Cardiac septum (tissue), 1 donor: ENCODE results near the gene PACS2. TPM values are rescaled to one million over a fixed set of nuclear protein-coding genes. Genes with fewer than 3 reads are reported as not detected.

Experiments
- DNase-seq: peaks from one replicate; pipeline ENCODE4 v3.0.0-alpha.2; 2020; ENCODE audit warnings: low spot score
- intact Hi-C: fragments of 100-400 bp; cut with DNase I; formaldehyde crosslinking; loops from one replicate; pipeline ENCODE4 v1.14.0; 2022
- total RNA-seq: library from RNA; stranded (reverse); fragmentation: NEBNext Ultra II Directional; extraction: Animal tissue kit (Norgen Biotek cat#: 25700); gene quantifications from one replicate; pipeline ENCODE4 v1.2.1, GENCODE V29; 2021
- donor health status: DM: no; HTN: no; CAD: no.

Gene PACS2
- total RNA-seq, 1 donor from 2014 or later: 55.1 TPM

DNA sequence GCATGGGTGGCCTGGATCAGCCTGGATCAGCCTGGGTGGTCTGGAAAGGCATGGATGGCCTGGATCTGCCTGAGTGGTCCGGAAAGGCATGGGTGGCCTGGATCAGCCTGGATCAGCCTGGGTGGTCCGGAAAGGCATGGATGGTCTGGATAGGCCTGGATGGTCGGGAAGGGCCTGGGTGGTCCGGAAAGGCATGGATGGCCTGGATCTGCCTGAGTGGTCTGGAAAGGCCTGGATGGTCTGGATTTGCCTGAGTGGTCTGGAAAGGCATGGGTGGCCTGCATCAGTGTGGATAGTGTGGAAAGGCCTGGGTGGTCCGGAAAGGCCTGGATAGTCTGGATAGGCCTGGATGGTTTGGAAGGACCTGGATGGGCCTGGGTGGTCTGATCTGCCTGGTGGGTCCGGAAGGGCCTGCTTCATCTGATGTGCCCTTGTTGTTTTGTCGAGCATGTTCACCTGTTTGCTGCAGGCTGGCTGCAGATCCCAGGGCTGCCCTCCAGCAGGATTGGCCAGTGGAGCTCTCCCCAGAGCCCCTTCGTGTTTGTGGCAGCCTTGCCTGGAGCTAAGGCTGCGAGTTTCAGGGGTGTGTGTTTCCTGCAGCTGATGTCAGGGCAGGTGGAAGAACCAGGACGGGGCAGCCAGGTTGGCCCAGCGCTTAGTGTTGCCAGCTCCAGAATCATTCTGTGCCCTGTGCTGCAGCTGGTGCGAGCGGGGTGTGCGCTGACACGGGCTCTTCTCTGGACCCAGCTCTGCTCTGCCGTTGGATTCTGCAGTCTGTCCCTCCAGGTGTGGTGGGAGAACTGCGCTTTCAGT is 64.5 kb downstream of the PACS2 start:
- no peak for DNase-seq
- intact Hi-C loops: no loop called here

GRCh38 chr14:105379946-105380345 is 65.4 kb downstream of the PACS2 start:
- DNase-seq: no peak
- intact Hi-C loops: no loop called here

DNA sequence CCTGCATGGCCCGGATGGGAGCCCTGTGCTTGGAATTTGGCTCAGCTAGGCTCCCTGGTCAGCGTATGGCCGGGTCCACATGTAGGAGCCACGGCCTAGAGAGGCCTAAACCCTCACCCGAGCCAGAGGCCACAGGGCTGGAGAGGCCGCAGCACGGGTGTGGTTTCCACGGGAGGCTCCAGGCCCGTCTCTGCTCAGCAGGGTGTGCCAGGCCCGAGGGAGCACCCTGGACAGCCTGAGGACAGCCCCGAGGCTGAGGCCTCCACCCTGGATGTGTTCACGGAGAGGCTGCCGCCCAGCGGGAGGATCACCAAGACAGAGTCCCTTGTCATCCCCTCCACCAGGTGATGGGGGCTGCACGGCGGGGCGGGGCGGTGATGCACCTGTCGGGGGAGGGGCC is 66.2 kb downstream of the PACS2 start:
- intact Hi-C loops: no loop called here
- DNase-seq: no peak

DNA sequence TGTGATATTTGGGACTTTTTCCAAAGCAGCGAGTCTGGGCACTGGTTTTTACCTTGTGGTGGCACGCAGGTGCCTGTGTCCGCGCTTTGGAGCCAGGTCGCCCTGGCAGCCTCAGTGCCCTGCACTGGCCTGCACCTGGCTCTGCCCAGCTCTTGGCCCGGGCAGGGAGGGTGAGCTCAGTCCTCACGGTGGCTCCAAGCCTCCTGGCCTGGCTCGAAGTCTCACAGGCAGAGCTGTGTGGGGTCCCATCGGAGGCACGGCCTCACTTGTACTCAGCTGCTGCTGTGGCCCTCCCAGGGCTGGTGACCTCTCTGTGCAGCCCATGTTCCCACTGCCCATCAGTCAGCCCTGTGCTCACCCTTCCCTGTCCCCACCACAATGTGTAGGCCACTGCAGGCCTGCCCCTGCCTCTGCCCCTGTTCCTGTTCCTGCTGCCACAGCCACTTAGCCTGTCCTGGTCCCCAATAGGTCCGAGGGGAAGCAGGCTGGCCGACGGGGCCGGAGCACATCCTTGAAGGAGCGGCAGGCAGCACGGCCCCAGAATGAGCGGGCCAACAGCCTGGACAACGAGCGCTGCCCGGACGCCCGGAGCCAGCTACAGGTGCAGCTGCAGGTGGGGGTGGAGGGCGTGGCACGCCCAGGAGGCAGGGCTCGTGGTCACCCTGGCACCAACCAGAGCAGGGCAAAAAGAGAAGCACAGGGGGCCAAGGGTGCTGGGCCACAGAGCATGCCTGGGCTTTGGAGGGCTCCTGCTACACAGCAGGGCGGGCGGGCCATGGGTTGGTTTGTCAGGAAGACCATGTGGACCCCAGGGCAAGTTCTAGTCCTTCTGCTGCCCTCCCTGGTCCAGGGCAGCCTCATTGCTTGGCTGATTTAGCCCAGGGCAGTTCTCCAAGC is 67.1 kb downstream of the PACS2 start:
- intact Hi-C loops: no loop called here
- DNase-seq: no peak

- DNase-seq: no peak
- intact Hi-C loops: no loop called here
Observed at GRCh38 chr14:105382343-105383082, 68.0 kb downstream of the PACS2 start.

GRCh38 chr14:105383083-105383730 is 68.7 kb downstream of the PACS2 start:
- DNase-seq: no peak
- intact Hi-C loops: no loop called here

DNA sequence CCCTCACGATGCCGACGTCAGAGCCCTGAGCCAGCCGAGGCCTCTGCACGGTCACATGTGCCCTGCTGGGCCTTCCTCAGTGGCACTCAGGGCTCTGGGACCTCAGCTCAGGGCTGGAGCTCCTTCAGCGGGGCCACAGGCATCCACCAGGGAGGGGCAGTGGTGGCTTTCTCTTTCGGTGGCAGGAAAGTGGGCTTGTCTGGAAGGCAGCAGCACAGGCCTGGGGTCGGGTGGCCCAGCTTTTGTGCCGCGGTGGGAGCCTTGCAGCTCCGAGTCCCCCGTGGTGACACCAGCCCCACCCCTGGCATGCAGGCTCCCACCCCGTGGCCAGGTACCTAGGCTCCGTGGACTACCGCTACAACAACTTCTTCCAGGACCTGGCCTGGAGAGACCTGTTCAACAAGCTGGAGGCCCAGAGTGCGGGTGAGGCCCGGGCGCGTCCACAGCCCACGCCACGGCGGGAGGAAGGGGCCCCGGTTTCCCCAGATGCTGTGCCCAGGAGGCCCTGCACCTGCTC is 69.6 kb downstream of the PACS2 start:
- intact Hi-C loops: no loop called here
- no peak for DNase-seq

DNA sequence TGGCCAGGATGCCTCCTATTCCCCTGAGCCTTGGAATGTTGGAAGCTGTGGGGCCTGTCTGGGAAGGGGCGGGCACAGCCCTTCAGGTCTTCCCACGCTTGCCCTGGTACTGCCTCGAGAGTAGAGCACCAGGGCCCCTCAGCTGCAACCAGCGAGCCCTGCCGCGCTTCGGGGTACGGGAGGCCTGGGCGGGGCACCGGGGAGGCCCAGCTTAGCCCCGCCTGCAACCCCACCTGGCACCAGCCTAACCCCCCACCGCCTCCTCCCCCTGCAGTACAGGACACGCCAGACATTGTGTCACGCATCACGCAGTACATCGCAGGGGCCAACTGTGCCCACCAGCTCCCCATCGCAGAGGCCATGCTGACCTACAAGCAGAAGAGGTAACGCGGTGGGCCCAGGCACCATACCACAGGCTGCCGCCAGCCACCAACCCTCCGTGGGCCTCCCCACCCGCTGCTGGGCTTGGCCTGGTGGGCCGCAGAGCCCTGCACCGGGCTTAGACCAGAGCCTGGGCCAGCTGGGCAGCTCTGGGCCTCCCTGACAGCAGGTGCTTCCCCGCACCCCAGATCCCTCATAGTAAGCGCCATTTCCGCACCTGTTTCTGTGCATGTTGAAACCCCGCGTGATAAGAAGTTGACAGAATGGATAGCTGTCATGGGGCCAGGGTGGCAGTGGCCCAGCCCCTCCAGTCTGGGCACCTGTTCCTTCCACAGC is 70.2 kb downstream of the PACS2 start:
- intact Hi-C loops: no loop called here
- DNase-seq: no peak

GRCh38 chr14:105385322-105385637 is 70.7 kb downstream of the PACS2 start:
- DNase-seq: no peak
- intact Hi-C loops: no loop called here

GRCh38 chr14:105385698-105386365 is 71.3 kb downstream of the PACS2 start:
- intact Hi-C loops: no loop called here
- DNase-seq: no peak

DNA sequence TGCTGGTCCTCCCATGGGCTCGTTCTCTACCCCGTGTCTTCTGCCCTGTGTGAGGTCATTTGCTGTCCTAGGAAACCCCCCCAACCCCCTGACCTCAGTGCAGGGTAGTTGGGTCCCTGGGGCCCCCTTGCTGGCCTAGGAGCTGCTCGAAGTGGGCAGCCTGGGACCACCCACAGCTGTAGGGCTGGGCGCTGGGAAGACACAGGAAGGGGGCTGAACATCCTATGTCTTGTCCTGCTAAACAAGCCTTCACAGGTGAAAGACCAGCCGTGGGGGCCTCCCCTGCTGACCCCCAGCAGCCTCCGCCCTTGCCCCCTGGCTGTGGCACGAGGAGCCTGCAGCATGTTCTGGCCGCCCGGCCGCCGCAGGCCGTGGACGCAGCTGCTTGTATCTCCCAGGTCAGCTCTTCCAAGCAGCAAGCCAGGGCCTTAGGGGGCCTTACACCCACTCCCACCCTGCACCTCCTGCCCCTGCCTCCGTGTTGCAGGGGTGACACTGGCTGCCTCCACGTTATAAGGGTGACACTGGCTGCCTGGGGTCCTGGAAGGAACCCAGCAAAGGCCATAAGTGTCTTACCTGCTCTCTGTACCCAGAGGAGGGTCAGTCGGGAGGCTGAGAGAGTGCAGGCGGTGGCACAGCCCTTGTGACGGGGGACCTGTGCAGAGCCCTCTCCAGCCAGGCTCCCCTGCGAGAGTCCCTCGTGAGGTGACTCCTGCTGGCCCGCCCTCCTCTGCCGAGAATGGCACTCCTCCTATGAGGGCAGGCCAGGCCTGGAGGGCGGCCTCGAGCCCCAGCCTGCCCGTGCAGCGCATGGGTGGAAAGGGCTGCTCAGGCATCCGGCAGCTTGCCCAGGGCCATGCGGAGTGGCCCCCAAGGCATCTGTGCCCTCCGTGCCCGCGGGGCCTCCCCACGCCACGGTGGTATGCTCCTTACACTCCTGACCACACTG is 72.3 kb downstream of the PACS2 start:
- intact Hi-C loops: no loop called here
- DNase-seq: no peak

GRCh38 chr14:105387530-105387922 is 73.0 kb downstream of the PACS2 start:
- DNase-seq: no peak
- intact Hi-C loops: no loop called here

GRCh38 chr14:105388110-105388951 is 73.8 kb downstream of the PACS2 start:
- intact Hi-C loops: no loop called here
- no peak for DNase-seq

DNA sequence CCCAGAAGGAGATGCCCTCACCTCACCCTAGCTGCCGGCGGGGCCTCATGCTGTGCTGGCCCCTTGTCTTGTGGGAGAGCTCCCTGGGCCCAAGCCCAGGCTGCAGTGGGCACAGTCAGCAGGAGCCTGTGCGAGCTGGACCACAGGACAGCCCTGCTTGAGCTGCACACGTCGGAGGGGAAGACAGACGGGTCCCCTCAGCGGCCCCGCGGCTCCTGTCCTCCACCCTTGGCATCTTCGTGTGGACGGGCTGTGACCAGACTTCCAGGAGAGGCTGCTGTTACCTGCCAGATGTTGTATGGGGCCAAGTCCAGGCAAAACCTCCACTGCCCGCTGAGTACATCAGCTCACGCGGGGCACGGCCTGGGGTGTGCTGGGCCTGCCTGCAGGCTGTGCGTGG is 74.4 kb downstream of the PACS2 start:
- intact Hi-C loops: no loop called here

DNA sequence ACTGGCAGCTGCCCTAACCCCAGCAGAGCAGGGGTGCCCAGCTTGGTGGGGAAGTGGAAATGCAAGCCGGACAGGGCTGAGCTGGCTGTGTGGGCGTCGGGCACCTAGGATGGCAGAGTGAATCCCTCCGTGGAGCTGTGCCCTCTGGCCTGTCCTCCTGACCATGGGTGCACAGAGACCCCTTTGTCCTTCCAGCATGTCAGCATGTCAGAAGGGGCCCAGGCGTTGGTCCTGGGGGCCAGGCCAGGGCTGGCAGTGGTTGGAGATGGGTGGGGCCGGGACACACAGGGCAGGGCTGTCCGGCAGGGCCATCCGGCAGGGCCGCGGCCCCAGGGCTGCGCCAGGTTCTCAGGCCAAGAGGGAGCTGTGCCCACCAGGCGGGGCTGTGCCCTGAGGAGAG is 75.0 kb downstream of the PACS2 start:
- intact Hi-C loops: no loop called here
- no peak for DNase-seq

More for the DNA sequence above, 74.4 kb downstream of the PACS2 start:
- DNase-seq: no peak
